IMR-90 (cell line): ENCODE data around the gene ONECUT1. TPM values are rescaled to one million over a fixed set of nuclear protein-coding genes. Genes with fewer than 3 reads are reported as not detected.

Experiments used
- ATAC-seq: fragments of 200-7000 bp; cut with Tn5 transposase; 2 replicates; pipeline ENCODE4 v1.9.1; 2020; ENCODE audit warnings: low read depth, mild to moderate bottlenecking, moderate library complexity
- BruUV-seq: library from RNA; stranded (reverse); fragments of 400-500 nt; replicated peaks from 2 replicates; lab custom pipeline; 2021; lab: Mats Ljungman, UMichigan
- CTCF ChIA-PET: fragments of 300-600 bp; formaldehyde crosslinking; extraction: SDS; loops from one replicate; lab custom pipeline; 2021; ENCODE audit warnings: antibody characterized with exemption; lab: Yijun Ruan, JAX
- POLR2A ChIA-PET: fragments of 300-600 bp; sonication (Branson Sonifier 250); formaldehyde crosslinking; loops from one replicate; lab custom pipeline; 2022; ENCODE audit warnings: antibody characterized with exemption; ENCODE audit not compliant: unreplicated experiment; lab: Charles Lee
- DNase-seq: peaks from one replicate; pipeline ENCODE4 v3.0.0; 2013
- H2AFZ ChIP-seq: replicated peaks from 2 replicates; pipeline ENCODE3; 2013; ENCODE audit warnings: low read length, mild to moderate bottlenecking; ENCODE audit not compliant: poor library complexity
- H2AK5ac ChIP-seq: 2 replicates; pipeline ENCODE4 v1.6.1; 2013; ENCODE audit warnings: low read depth, low read length, inconsistent platforms
- H2AK9ac ChIP-seq: replicated peaks from 2 replicates; pipeline ENCODE3; 2013; ENCODE audit warnings: mild to moderate bottlenecking, low read depth, low read length, moderate library complexity; ENCODE audit not compliant: poor library complexity
- H2BK120ac ChIP-seq: 2 replicates; pipeline ENCODE4 v1.6.1; 2013; ENCODE audit warnings: low read depth, low read length, inconsistent platforms
- H2BK15ac ChIP-seq: 3 replicates; pipeline ENCODE4 v1.6.1; 2013; ENCODE audit warnings: low read depth, low read length, inconsistent platforms
- H2BK20ac ChIP-seq: 2 replicates; pipeline ENCODE4 v1.6.1; 2013; ENCODE audit warnings: low read depth, mild to moderate bottlenecking, inconsistent platforms, low read length, moderate library complexity
- H2BK5ac ChIP-seq: 2 replicates; pipeline ENCODE4 v1.6.1; 2013; ENCODE audit warnings: mild to moderate bottlenecking, low read depth, low read length, inconsistent platforms; ENCODE audit not compliant: poor library complexity, severe bottlenecking
- H3K14ac ChIP-seq: replicated peaks from 2 replicates; pipeline ENCODE4 v1.6.1; 2013; ENCODE audit warnings: low read depth, low read length, inconsistent platforms
- H3K18ac ChIP-seq: 2 replicates; pipeline ENCODE4 v1.6.1; 2013; ENCODE audit warnings: low read depth, low read length, control low read depth
- H3K23ac ChIP-seq: 2 replicates; pipeline ENCODE4 v1.6.1; 2013; ENCODE audit warnings: low read depth, low read length, inconsistent platforms
- H3K27ac ChIP-seq: 2 replicates; pipeline ENCODE4 v1.5.1; 2013; ENCODE audit warnings: mild to moderate bottlenecking, control low read depth, low read length; ENCODE audit not compliant: insufficient read depth
- H3K27me3 ChIP-seq: 2 replicates; pipeline ENCODE4 v1.6.1; 2013; ENCODE audit warnings: low read length; ENCODE audit not compliant: control insufficient read depth, insufficient read depth
- H3K36me3 ChIP-seq: 2 replicates; pipeline ENCODE4 v1.6.1; 2013; ENCODE audit warnings: low read length, mixed read lengths; ENCODE audit not compliant: control insufficient read depth, insufficient read depth
- H3K4ac ChIP-seq: 2 replicates; pipeline ENCODE4 v1.6.1; 2013; ENCODE audit warnings: low read depth, low read length, inconsistent platforms
- H3K4me1 ChIP-seq: 2 replicates; pipeline ENCODE4 v1.6.1; 2013; ENCODE audit warnings: low read length, mixed read lengths; ENCODE audit not compliant: control insufficient read depth, insufficient read depth
- H3K4me2 ChIP-seq: 2 replicates; pipeline ENCODE4 v1.6.1; 2013; ENCODE audit warnings: low read depth, mild to moderate bottlenecking, control low read depth, low read length, moderate library complexity
- H3K4me3 ChIP-seq: 2 replicates; pipeline ENCODE4 v1.5.1; 2013; ENCODE audit warnings: low read depth, mild to moderate bottlenecking, control low read depth, low read length, moderate library complexity; ENCODE audit not compliant: insufficient read depth
- H3K56ac ChIP-seq: 2 replicates; pipeline ENCODE4 v1.6.1; 2013; ENCODE audit warnings: low read length, inconsistent platforms; ENCODE audit not compliant: insufficient read depth; ENCODE audit errors: extremely low read depth
- H3K79me1 ChIP-seq, 2 experiments: 2 replicates each; pipeline ENCODE4 v1.6.1; 2013; ENCODE audit warnings: low read length in 2 of 2, inconsistent platforms in 1 of 2, low read depth in 1 of 2
- H3K9ac ChIP-seq: 2 replicates; pipeline ENCODE4 v1.6.1; 2013; ENCODE audit warnings: low read depth, low read length, control low read depth
- H3K9me1 ChIP-seq: 2 replicates; pipeline ENCODE4 v1.6.1; 2013; ENCODE audit warnings: low read length, inconsistent platforms; ENCODE audit not compliant: insufficient read depth
- H3K9me3 ChIP-seq: 2 replicates; pipeline ENCODE4 v1.6.1; 2013; ENCODE audit warnings: low read length; ENCODE audit not compliant: control insufficient read depth, insufficient read depth
- H4K20me1 ChIP-seq: 2 replicates; pipeline ENCODE4 v1.6.1; 2013; ENCODE audit warnings: low read length, inconsistent platforms; ENCODE audit not compliant: insufficient read depth
- H4K5ac ChIP-seq: 2 replicates; pipeline ENCODE4 v1.6.1; 2013; ENCODE audit warnings: mild to moderate bottlenecking, low read depth, low read length, control low read depth
- H4K8ac ChIP-seq, 2 experiments: 2 replicates each; pipeline ENCODE4 v1.6.1; 2013; ENCODE audit warnings: low read depth in 2 of 2, low read length in 2 of 2, control low read depth in 1 of 2, inconsistent platforms in 1 of 2
- H4K91ac ChIP-seq: 2 replicates; pipeline ENCODE4 v1.6.1; 2013; ENCODE audit warnings: low read depth, low read length, inconsistent platforms; ENCODE audit not compliant: insufficient read depth
- FOS ChIP-seq: fragments of 150-350 bp; IDR thresholded peaks from 2 replicates; pipeline ENCODE4 v1.6.1; 2016; ENCODE audit warnings: low read depth, low read length
- WGBS, 2 experiments: methylation state at CpG; one replicate each; pipeline versions ENCODE4 v1.1.5 to v1.1.7; 2013; ENCODE audit warnings: missing lambda C conversion rate in 2 of 2; ENCODE audit not compliant: insufficient read length in 1 of 2; ENCODE audit errors: extremely low coverage in 2 of 2; 5-methylcytosine and 5-hydroxymethylcytosine counted together
- dilution Hi-C: fragments of 300-500 bp; cut with HindIII; formaldehyde crosslinking; loops from one replicate; pipeline ENCODE4 v1.14.3; 2018; ENCODE audit warnings: low sequenced_read_pairs; ENCODE audit not compliant: unreplicated experiment
- in situ Hi-C: fragments of 300-500 bp; cut with MboI; formaldehyde crosslinking; loops from 3 replicates; pipeline ENCODE4 v1.14.3; 2019; ENCODE audit warnings: low sequenced_read_pairs, inconsistent platforms, mixed read lengths
- intact Hi-C: fragments of 100-400 bp; cut with micrococcal nuclease; formaldehyde crosslinking; loops from 2 replicates; pipeline ENCODE4 v1.10.0; 2022
- polyA plus RNA-seq, 3 experiments: library from polyadenylated mRNA; depleted of rRNA; stranded (reverse); fragments of >200 nt; gene quantifications; 2 replicates each; pipeline ENCODE4 v1.2.3, GENCODE V29; 2012; ENCODE audit warnings: low replicate concordance in 1 of 3
- total RNA-seq: library from RNA; depleted of rRNA; stranded (reverse); fragments of >200 nt; gene quantifications from 2 replicates; pipeline ENCODE4 v1.2.3, GENCODE V29; 2012
- TF ChIP-seq, protein P1 (sequence below): conservative IDR thresholded peaks from 2 replicates; pipeline ENCODE4 v1.5.1; 2012; ENCODE audit warnings: mild to moderate bottlenecking, low read depth, low read length, improper control_type of control experiment

The ONECUT1 gene
- total and polyA plus RNA-seq, 2 of the 4 experiments (the other 2 are of a cell fraction) = not detected

DNA sequence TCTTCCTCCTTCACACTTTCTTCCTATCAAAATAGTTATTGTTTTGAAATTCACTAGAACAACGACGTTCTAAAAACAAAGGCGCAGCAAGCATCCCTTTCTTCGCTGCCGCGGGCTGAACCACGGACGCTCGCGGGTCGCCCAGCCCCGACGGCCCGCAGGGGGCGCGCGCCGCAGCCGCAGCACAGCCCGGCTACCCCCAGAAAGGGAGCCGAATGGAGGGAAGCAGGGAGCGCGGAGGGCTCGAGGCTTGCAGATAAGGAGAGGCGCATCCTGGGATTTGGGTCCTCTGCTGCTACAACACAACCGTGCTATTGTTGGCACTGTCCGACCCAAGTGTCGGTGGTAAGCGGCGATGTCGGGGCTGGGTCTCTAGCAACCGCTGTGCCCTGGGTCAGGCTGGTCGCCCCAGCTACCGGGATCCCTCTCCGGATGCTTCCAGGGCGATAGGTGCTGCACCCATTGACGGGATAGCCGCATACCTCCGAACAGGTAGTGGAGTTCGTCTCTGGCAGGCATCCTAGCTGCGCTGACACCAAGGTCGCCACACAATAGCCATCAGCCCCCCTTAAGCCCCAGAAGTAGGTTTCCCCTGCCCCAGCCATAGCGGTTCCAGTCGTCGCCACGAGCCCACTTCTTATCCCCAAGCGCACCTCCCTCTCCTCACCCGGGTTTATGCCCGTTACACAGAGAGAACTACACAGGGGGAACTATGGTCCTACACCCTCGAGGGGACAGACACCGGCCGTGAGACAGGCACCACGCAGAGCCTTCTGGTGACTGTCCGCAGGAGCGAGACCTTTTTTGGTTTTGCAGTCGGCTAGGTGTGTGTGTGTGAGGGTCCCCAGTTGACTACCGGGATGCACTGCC is 6.0 kb downstream of the ONECUT1 start:
- H3K4ac ChIP-seq = no peak overlapping the region
- H3K27ac ChIP-seq = no peak overlapping the region
- H3K4me3 ChIP-seq = no peak overlapping the region
- ATAC-seq (no peak; the same call in 1 of the 2 replicates), DNase-seq (no peak)
- H3K14ac ChIP-seq = no peak overlapping the region
- no peaks in the 10 kb centered on the region; the same call in 1 of the 2 replicates for H4K20me1 ChIP-seq
- no peak overlapping the region for H3K9ac ChIP-seq
- H3K9me3 ChIP-seq = peaks cover 7% of the 10 kb centered on the region
- no peak overlapping the region for H2BK20ac ChIP-seq
- ChIA-PET CTCF (no interaction called here), POLR2A (no interaction called here)
- in situ Hi-C loops (no loop called here), intact Hi-C loops (no loop called here), dilution Hi-C loops (no loop called here)
- H4K5ac ChIP-seq = no peak overlapping the region
- no peaks in the 10 kb centered on the region for H3K36me3 ChIP-seq
- H4K8ac ChIP-seq = no peak overlapping the region
- TF ChIP-seq, protein P1, sequence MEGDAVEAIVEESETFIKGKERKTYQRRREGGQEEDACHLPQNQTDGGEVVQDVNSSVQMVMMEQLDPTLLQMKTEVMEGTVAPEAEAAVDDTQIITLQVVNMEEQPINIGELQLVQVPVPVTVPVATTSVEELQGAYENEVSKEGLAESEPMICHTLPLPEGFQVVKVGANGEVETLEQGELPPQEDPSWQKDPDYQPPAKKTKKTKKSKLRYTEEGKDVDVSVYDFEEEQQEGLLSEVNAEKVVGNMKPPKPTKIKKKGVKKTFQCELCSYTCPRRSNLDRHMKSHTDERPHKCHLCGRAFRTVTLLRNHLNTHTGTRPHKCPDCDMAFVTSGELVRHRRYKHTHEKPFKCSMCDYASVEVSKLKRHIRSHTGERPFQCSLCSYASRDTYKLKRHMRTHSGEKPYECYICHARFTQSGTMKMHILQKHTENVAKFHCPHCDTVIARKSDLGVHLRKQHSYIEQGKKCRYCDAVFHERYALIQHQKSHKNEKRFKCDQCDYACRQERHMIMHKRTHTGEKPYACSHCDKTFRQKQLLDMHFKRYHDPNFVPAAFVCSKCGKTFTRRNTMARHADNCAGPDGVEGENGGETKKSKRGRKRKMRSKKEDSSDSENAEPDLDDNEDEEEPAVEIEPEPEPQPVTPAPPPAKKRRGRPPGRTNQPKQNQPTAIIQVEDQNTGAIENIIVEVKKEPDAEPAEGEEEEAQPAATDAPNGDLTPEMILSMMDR = peak; percentile 20; the same call in 1 of the 2 replicates
- no peak for TF ChIP-seq FOS
- no peak overlapping the region for H2BK15ac ChIP-seq
- no TSS peak for BruUV-seq
- 4% methylated on average over 21 of the region's 57 CpGs; no CpG with 5 or more reads in 1 of the 2 experiments for WGBS, 2 experiments
- no peak overlapping the region for H2BK5ac ChIP-seq
- H3K23ac ChIP-seq = no peak overlapping the region
- H2AK5ac ChIP-seq = no peak overlapping the region
- peaks cover 73% of the 10 kb centered on the region for H3K27me3 ChIP-seq
- H3K4me2 ChIP-seq = no peak overlapping the region
- no peak overlapping the region for H3K56ac ChIP-seq
- H2BK120ac ChIP-seq = no peak overlapping the region
- no peaks in the 10 kb centered on the region; the same call in 1 of the 2 replicates for H3K9me1 ChIP-seq
- H3K4me1 ChIP-seq = no peaks in the 10 kb centered on the region; the same call in 1 of the 2 replicates
- H3K18ac ChIP-seq = no peak overlapping the region
- H3K79me1 ChIP-seq = no peaks in the 10 kb centered on the region
- H4K91ac ChIP-seq = no peak overlapping the region
- peak overlapping the region; percentile 18 for H2AK9ac ChIP-seq
- H2AFZ ChIP-seq = no peak overlapping the region
